Lung (tissue), 12 donors: Measurements from ENCODE around the gene ARID1B. TPM values are rescaled to one million over a fixed set of nuclear protein-coding genes. Genes with fewer than 3 reads are reported as not detected.

Source experiments
- ATAC-seq: fragments of 200-7000 bp; cut with Tn5 transposase; one replicate; pipeline ENCODE4 v1.9.1; 2020; ENCODE audit warnings: moderate number of reproducible peaks; ENCODE audit not compliant: insufficient read depth, low FRiP score
- DNase-seq, 3 donors: peaks; one replicate each; pipeline ENCODE4 v3.0.0-alpha.2; 2013 to 2017
- H3K27ac ChIP-seq, 2 donors: one replicate each; pipeline ENCODE4 v1.5.1; 2013; ENCODE audit warnings: mild to moderate bottlenecking in 2 of 2, moderate library complexity in 2 of 2, control low read depth in 1 of 2, inconsistent platforms in 1 of 2, low read depth in 1 of 2, low read length in 1 of 2
- H3K27me3 ChIP-seq, 3 donors: one replicate each; pipeline ENCODE4 v1.5.1; 2013; ENCODE audit warnings: low read length in 2 of 3; ENCODE audit not compliant: control insufficient read depth in 3 of 3, insufficient read depth in 3 of 3
- H3K36me3 ChIP-seq, 4 donors: one replicate each; pipeline ENCODE4 v1.5.1; 2013; ENCODE audit warnings: low read length in 4 of 4, mild to moderate bottlenecking in 1 of 4, moderate library complexity in 1 of 4; ENCODE audit not compliant: control insufficient read depth in 4 of 4, insufficient read depth in 4 of 4
- H3K4me1 ChIP-seq, 5 donors: one replicate each; pipeline ENCODE4 v1.5.1; 2013; ENCODE audit warnings: low read length in 5 of 5, mild to moderate bottlenecking in 2 of 5, moderate library complexity in 1 of 5; ENCODE audit not compliant: control insufficient read depth in 5 of 5, insufficient read depth in 5 of 5
- H3K4me3 ChIP-seq: one replicate; pipeline ENCODE4 v1.5.1; 2013; ENCODE audit warnings: mild to moderate bottlenecking, control low read depth, moderate library complexity
- H3K9ac ChIP-seq, 2 donors: one replicate each; pipeline ENCODE4 v1.5.1; 2013; ENCODE audit warnings: low read length in 2 of 2, control low read depth in 1 of 2; ENCODE audit not compliant: insufficient read depth in 1 of 2
- H3K9me3 ChIP-seq, 4 donors: one replicate each; pipeline ENCODE4 v1.5.1; 2013; ENCODE audit warnings: low read length in 3 of 4, mild to moderate bottlenecking in 1 of 4, moderate library complexity in 1 of 4; ENCODE audit not compliant: control insufficient read depth in 4 of 4, insufficient read depth in 3 of 4
- WGBS, 2 donors: extraction: QIAGEN DNeasy Blood & Tissue Kit; methylation state at CpG; one replicate each; pipeline ENCODE4 v1.1.7; 2013; 5-methylcytosine and 5-hydroxymethylcytosine counted together
- polyA plus RNA-seq, 2 donors: library from polyadenylated mRNA; stranded (reverse); fragments of 200-250 nt; gene quantifications; one replicate each; pipeline ENCODE4 v1.2.1, GENCODE V29; 2013
- total RNA-seq, 2 donors: library from RNA; depleted of rRNA in 1 of 2; stranded (reverse); fragments of >200 nt in 1 of 2; gene quantifications; one replicate each; pipeline ENCODE4 v1.2.1, GENCODE V29; 2014 to 2021
- TF ChIP-seq, protein P1 (sequence below): IDR thresholded peaks from 2 replicates; pipeline ENCODE4 v1.5.1; 2012; ENCODE audit warnings: mild to moderate bottlenecking; ENCODE audit errors: control extremely low read depth, extremely low read depth
- donor health status: control.
- donor health status: control.
- donor health status: Bipolar disorder and iron deficiency.
- donor health status: healthy.
- donor health status: DM: yes; HTN: yes; CAD: no.

Gene ARID1B
- total and polyA plus RNA-seq, 4 donors, result 10.5 to 239 (median 50.9) TPM

DNA sequence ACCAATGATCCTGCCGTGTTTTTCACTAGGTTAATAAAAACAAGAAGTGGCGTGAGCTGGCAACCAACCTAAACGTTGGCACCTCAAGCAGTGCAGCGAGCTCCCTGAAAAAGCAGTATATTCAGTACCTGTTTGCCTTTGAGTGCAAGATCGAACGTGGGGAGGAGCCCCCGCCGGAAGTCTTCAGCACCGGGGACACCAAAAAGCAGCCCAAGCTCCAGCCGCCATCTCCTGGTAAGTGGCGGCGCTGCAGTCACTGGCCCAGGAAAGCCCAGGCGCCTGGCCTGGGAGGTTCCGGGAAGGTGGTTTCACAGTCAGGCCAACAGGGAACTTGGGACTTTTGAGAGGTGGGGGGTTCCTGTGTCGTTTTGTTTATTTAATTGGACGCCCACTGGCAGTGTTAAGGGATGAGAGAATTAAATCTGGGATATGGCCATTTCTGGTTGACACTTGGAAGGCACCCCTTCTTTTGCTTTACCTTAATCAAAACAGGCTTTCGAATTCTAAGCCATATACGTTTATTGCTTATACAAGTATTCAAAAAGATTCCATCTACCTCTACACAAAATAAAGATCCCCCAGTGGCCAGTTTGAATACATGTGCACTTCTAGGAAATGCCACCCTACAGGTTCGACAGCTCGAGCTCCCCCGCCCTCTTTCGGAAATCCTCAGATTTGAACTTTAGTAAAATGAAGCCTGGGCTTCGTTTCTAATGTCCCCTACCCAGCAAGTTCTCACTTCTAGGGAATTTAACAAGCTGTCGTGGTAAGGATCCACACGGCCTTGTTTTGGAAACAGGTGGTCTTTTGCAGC lies 407.2 kb downstream of the ARID1B start:
- Histone ChIP-seq H3K9me3 (no peaks in the 10 kb centered on the region), H3K27me3 (no peaks in the 10 kb centered on the region), H3K36me3 (peaks cover 8 to 38% (median 33%) of the 10 kb centered on the region in 4 donors), H3K27ac (peak overlapping the region in 1 of 2 donors; percentile 9), H3K9ac (no peak overlapping the region), H3K4me3 (no peak overlapping the region), H3K4me1 (peaks cover 0 to 14% (median 6%) of the 10 kb centered on the region in 5 donors)
- TF ChIP-seq, protein P1, sequence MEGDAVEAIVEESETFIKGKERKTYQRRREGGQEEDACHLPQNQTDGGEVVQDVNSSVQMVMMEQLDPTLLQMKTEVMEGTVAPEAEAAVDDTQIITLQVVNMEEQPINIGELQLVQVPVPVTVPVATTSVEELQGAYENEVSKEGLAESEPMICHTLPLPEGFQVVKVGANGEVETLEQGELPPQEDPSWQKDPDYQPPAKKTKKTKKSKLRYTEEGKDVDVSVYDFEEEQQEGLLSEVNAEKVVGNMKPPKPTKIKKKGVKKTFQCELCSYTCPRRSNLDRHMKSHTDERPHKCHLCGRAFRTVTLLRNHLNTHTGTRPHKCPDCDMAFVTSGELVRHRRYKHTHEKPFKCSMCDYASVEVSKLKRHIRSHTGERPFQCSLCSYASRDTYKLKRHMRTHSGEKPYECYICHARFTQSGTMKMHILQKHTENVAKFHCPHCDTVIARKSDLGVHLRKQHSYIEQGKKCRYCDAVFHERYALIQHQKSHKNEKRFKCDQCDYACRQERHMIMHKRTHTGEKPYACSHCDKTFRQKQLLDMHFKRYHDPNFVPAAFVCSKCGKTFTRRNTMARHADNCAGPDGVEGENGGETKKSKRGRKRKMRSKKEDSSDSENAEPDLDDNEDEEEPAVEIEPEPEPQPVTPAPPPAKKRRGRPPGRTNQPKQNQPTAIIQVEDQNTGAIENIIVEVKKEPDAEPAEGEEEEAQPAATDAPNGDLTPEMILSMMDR, result peak; percentile 67
- DNase-seq (peak; percentile 60 to 70 (median 68)), ATAC-seq (peak; percentile 74)
- 53 to 69% methylated on average over 25 of the region's 25 CpGs for WGBS, 2 donors

DNA sequence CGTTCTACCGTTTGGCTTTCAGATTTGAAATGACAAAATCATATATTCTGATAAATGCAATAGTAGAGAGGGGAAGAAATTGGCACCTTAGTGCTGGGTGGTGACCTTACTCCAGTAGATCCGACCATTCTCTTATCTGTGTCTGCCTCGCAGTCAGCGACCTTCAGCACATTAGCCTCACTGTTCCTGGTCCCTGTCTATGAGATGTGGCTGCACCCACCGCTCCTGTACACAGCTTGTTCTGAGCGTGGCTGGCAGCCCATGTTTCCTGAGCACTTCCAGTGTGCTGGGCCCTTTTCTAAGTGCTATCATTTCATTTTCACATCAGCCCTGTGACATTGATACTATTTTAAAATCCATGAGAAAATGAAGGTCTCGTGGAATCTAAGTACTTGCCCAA lies 408.0 kb downstream of the ARID1B start:
- ATAC-seq (no peak), DNase-seq (no peak)
- H3K27ac ChIP-seq, result no peak overlapping the region
- H3K9me3 ChIP-seq, result no peaks in the 10 kb centered on the region
- TF ChIP-seq, protein P1, result no peak
- H3K4me3 ChIP-seq, result no peak overlapping the region
- H3K9ac ChIP-seq, result no peak overlapping the region
- H3K36me3 ChIP-seq, result peaks cover 8 to 44% (median 40%) of the 10 kb centered on the region in 4 donors
- WGBS, 2 donors, result 95 to 96% methylated on average over 8 of the region's 8 CpGs
- no peaks in the 10 kb centered on the region for H3K27me3 ChIP-seq
- H3K4me1 ChIP-seq, result peaks cover 0 to 14% (median 6%) of the 10 kb centered on the region in 5 donors

DNA sequence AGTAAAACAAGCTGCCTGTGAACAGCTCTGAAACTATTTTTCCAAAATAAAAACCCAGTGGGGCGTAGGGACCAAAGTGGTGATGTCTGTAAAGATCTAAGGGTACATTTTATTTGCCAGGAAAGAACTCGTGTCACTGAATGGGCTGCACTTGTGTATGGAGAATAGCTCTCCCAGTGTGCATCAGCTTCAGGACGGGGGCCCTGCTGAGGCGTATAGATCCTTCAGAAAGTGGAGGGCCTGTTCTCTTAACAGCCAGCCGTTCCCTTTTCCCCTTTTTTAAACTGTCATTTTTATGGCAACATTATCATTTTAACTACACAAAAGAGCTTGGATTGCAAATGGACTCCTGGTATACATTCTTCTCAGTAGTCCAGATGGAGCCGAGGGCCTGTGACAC lies 408.8 kb downstream of the ARID1B start:
- ATAC-seq, result no peak
- TF ChIP-seq, protein P1, result no peak
- peaks cover 0 to 14% (median 6%) of the 10 kb centered on the region in 5 donors for H3K4me1 ChIP-seq

More for the DNA sequence above, 408.8 kb downstream of the ARID1B start:
- WGBS, 2 donors, result 86 to 94% methylated on average over 6 of the region's 6 CpGs
- DNase-seq, result no peak
- H3K9me3 ChIP-seq, result no peaks in the 10 kb centered on the region
- H3K36me3 ChIP-seq, result peaks cover 8 to 49% (median 44%) of the 10 kb centered on the region in 4 donors
- H3K27ac ChIP-seq, result no peak overlapping the region
- no peaks in the 10 kb centered on the region for H3K27me3 ChIP-seq
- H3K9ac ChIP-seq, result no peak overlapping the region
- H3K4me3 ChIP-seq, result no peak overlapping the region
